ENCODE measurements around the gene MYOG.

The MYOG gene

GRCh38 chr1:203072911-203073310, 12.9 kb downstream of the MYOG start:
- no peak for DNase-seq (ENCODE audit: low read depth in 2 of 2, low spot score in 1 of 2)

- no peak for DNase-seq (ENCODE audit: low read depth in 2 of 2, low spot score in 1 of 2)
Measured at GRCh38 chr1:203072002-203072602, 13.7 kb downstream of the MYOG start.

- no peak for DNase-seq (ENCODE audit: low read depth in 2 of 2, low spot score in 1 of 2)
Measured at GRCh38 chr1:203069030-203069747, 16.6 kb downstream of the MYOG start.

GRCh38 chr1:203066965-203067364, 18.8 kb downstream of the MYOG start:
- no peak for DNase-seq (ENCODE audit: low read depth in 2 of 2, low spot score in 1 of 2)

GRCh38 chr1:203065986-203066385, 19.8 kb downstream of the MYOG start:
- no peak for DNase-seq (ENCODE audit: low read depth in 2 of 2, low spot score in 1 of 2)

GRCh38 chr1:203065191-203065590, 20.6 kb downstream of the MYOG start:
- DNase-seq (ENCODE audit: low read depth in 2 of 2, low spot score in 1 of 2), result no peak

- DNase-seq (ENCODE audit: low read depth in 2 of 2, low spot score in 1 of 2), result no peak
Measured at GRCh38 chr1:203063287-203063686, 22.5 kb downstream of the MYOG start.

GRCh38 chr1:203060115-203060514, 25.7 kb downstream of the MYOG start:
- no peak for DNase-seq (ENCODE audit: low read depth in 2 of 2, low spot score in 1 of 2)

GRCh38 chr1:203059485-203059884, 26.3 kb downstream of the MYOG start:
- DNase-seq (ENCODE audit: low read depth in 2 of 2, low spot score in 1 of 2), result no peak

- no peak for DNase-seq (ENCODE audit: low read depth in 2 of 2, low spot score in 1 of 2)
Measured at GRCh38 chr1:203058676-203058935, 27.2 kb downstream of the MYOG start.

- DNase-seq (ENCODE audit: low read depth in 2 of 2, low spot score in 1 of 2), result no peak
Measured at GRCh38 chr1:203057911-203058675, 27.7 kb downstream of the MYOG start.

GRCh38 chr1:203056516-203056915, 29.3 kb downstream of the MYOG start:
- no peak for DNase-seq (ENCODE audit: low read depth in 2 of 2, low spot score in 1 of 2)

GRCh38 chr1:203056012-203056411, 29.8 kb downstream of the MYOG start:
- no peak for DNase-seq (ENCODE audit: low read depth in 2 of 2, low spot score in 1 of 2)

GRCh38 chr1:203055161-203055799, 30.5 kb downstream of the MYOG start:
- no peak for DNase-seq (ENCODE audit: low read depth in 2 of 2, low spot score in 1 of 2)

GRCh38 chr1:203054642-203055041, 31.2 kb downstream of the MYOG start:
- no peak for DNase-seq (ENCODE audit: low read depth in 2 of 2, low spot score in 1 of 2)

GRCh38 chr1:203054184-203054583, 31.6 kb downstream of the MYOG start:
- DNase-seq (ENCODE audit: low read depth in 2 of 2, low spot score in 1 of 2), result no peak

GRCh38 chr1:203052601-203053000, 33.2 kb downstream of the MYOG start:
- no peak for DNase-seq (ENCODE audit: low read depth in 2 of 2, low spot score in 1 of 2)

- DNase-seq (ENCODE audit: low read depth in 2 of 2, low spot score in 1 of 2), result no peak
Measured at GRCh38 chr1:203051841-203052324, 33.9 kb downstream of the MYOG start.

- DNase-seq (ENCODE audit: low read depth in 2 of 2, low spot score in 1 of 2), result no peak
Measured at GRCh38 chr1:203050826-203051225, 35.0 kb downstream of the MYOG start.

- DNase-seq (ENCODE audit: low read depth in 2 of 2, low spot score in 1 of 2), result no peak
Measured at GRCh38 chr1:203049576-203050180, 36.1 kb downstream of the MYOG start.

GRCh38 chr1:203049077-203049476, 36.7 kb downstream of the MYOG start:
- no peak for DNase-seq (ENCODE audit: low read depth in 2 of 2, low spot score in 1 of 2)
